CD4-positive, CD25-positive, alpha-beta regulatory T cell (primary cell): ENCODE data around the gene DPH6. TPM values are rescaled to one million over a fixed set of nuclear protein-coding genes. Genes with fewer than 3 reads are reported as not detected.
A peak's percentile ranks its signal among the peaks of the same experiment; 100 is the strongest.

Source experiments
- ATAC-seq, 2 donors: fragments of 150-1000 bp; cut with Tn5 transposase; one replicate each; pipeline ENCODE4 v1.10.0; 2021; ENCODE audit warnings: low read depth in 2 of 2, moderate number of reproducible peaks in 2 of 2, moderate library complexity in 1 of 2
- DNase-seq, 3 donors: peaks; one replicate each; pipeline versions ENCODE4 v3.0.0 to v3.0.0-alpha.2; 2012 to 2022; ENCODE audit warnings: mixed read lengths in 1 of 3
- H3K27ac ChIP-seq: one replicate; pipeline ENCODE4 v1.7.0; 2013; ENCODE audit warnings: mild to moderate bottlenecking, low read length; ENCODE audit not compliant: insufficient read depth, poor library complexity, severe bottlenecking
- H3K27me3 ChIP-seq: one replicate; pipeline ENCODE4 v1.7.0; 2013; ENCODE audit warnings: low read length; ENCODE audit not compliant: control insufficient read depth, insufficient read depth
- H3K36me3 ChIP-seq: one replicate; pipeline ENCODE4 v1.7.0; 2013; ENCODE audit warnings: mild to moderate bottlenecking, low read length, moderate library complexity; ENCODE audit not compliant: control insufficient read depth, insufficient read depth
- H3K4me1 ChIP-seq: 2 replicates; pipeline ENCODE4 v1.7.0; 2013; ENCODE audit warnings: mild to moderate bottlenecking, low read length; ENCODE audit not compliant: insufficient read depth, control insufficient read depth, poor library complexity, severe bottlenecking
- H3K4me3 ChIP-seq: one replicate; pipeline ENCODE4 v1.7.0; 2013; ENCODE audit warnings: low read depth, mild to moderate bottlenecking, low read length, moderate library complexity
- H3K9me3 ChIP-seq, 2 experiments: 1 replicate in 1 of 2; 2 replicates in 1 of 2; pipeline ENCODE4 v1.7.0; 2013; ENCODE audit warnings: low read length in 2 of 2, mild to moderate bottlenecking in 1 of 2, moderate library complexity in 1 of 2; ENCODE audit not compliant: control insufficient read depth in 2 of 2
- H3K27ac Mint-ChIP-seq, 3 donors: one replicate each; pipeline ENCODE4 v1.8.0; 2020 to 2022; ENCODE audit warnings: mild to moderate bottlenecking in 3 of 3, mixed read lengths in 3 of 3, moderate library complexity in 2 of 3
- H3K27me3 Mint-ChIP-seq: one replicate; pipeline ENCODE4 v1.8.0; 2022; ENCODE audit warnings: mild to moderate bottlenecking, mixed read lengths
- H3K36me3 Mint-ChIP-seq: one replicate; pipeline ENCODE4 v1.8.0; 2020; ENCODE audit warnings: mixed read lengths
- H3K4me1 Mint-ChIP-seq, 4 donors: one replicate each; pipeline ENCODE4 v1.8.0; 2020 to 2022; ENCODE audit warnings: mixed read lengths in 4 of 4, mild to moderate bottlenecking in 1 of 4
- H3K4me3 Mint-ChIP-seq, 4 donors: one replicate each; pipeline ENCODE4 v1.8.0; 2020 to 2022; ENCODE audit warnings: mild to moderate bottlenecking in 4 of 4, mixed read lengths in 4 of 4, moderate library complexity in 3 of 4
- H3K9me3 Mint-ChIP-seq, 7 donors: one replicate each; pipeline ENCODE4 v1.8.0; 2020 to 2022; ENCODE audit warnings: mixed read lengths in 7 of 7, mild to moderate bottlenecking in 3 of 7, moderate library complexity in 2 of 7
- polyA plus RNA-seq, 4 donors: library from polyadenylated mRNA; unstranded; fragments of 300-500 nt; fragmentation: Illumina TruSeq; gene quantifications; one replicate each; pipeline ENCODE4 v1.2.3, GENCODE V29; 2021
- total RNA-seq: library from RNA; stranded (reverse); gene quantifications from one replicate; pipeline ENCODE4 v1.2.3, GENCODE V29; 2022

DPH6 gene
- total and polyA plus RNA-seq, 5 donors from 2014 or later: 13.4 to 33.7 (median 21.4) TPM

DNA sequence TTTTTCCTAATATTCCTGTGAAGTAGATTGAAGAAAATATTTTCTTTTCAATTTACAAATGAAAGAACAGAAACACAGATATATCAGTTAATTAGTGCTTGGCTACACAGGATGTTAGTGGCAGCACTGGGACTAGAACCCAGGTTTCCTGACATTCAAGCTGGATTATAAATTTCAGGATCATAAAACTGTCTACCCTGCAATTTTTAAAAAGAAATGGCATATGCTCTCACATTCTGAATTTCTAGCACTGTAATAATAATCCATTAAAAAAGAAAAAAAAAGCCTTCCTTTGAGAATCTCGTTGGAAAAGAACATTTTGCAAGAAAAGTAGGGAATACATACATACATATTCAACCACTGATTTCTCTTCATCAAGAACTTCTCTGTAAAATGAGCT is 9.3 kb upstream of the DPH6 start:
- Mint-ChIP-seq H3K27me3 (peaks cover 11% of the 10 kb centered on the region), H3K4me1 (peaks cover 0 to 1% (median 0%) of the 10 kb centered on the region in 4 donors), H3K36me3 (no peaks in the 10 kb centered on the region), H3K4me3 (no peak overlapping the region), H3K27ac (no peak overlapping the region), H3K9me3 (no peaks in the 10 kb centered on the region)
- Histone ChIP-seq H3K27ac (no peak overlapping the region), H3K9me3 (no peaks in the 10 kb centered on the region), H3K4me1 (no peaks in the 10 kb centered on the region), H3K27me3 (no peaks in the 10 kb centered on the region), H3K36me3 (no peaks in the 10 kb centered on the region), H3K4me3 (no peak overlapping the region)
- DNase-seq (no peak), ATAC-seq (no peak)

DNA sequence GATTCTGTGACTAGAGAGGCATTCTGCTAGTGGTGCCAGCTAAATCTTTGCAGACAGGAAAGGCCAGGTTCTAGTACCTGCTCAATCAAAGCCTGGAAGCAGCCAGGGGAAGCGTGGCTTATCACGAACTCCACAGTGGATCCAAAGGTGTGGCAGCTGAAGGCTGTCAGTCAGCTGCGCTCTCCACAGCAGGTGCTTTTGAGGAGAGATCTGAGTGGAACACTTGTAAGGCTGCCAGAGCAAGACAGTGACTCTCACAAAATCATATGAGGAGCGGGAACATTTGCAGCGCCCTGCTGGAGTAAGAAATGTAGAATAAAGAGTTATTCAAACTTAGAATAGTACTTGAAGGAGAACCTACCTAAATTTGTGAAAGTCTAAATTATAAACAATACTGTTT is 5.0 kb upstream of the DPH6 start:
- Mint-ChIP-seq H3K27me3 (peaks cover 11% of the 10 kb centered on the region), H3K4me3 (no peak overlapping the region), H3K36me3 (no peaks in the 10 kb centered on the region), H3K9me3 (peaks cover 0 to 1% (median 0%) of the 10 kb centered on the region in 7 donors), H3K4me1 (peaks cover 0 to 16% (median 10%) of the 10 kb centered on the region in 4 donors), H3K27ac (no peak overlapping the region)
- Histone ChIP-seq H3K36me3 (no peaks in the 10 kb centered on the region), H3K27me3 (no peaks in the 10 kb centered on the region), H3K4me3 (no peak overlapping the region), H3K4me1 (peaks cover 6% of the 10 kb centered on the region), H3K9me3 (no peaks in the 10 kb centered on the region), H3K27ac (no peak overlapping the region)
- no peak for DNase-seq
- no peak for ATAC-seq

DNA sequence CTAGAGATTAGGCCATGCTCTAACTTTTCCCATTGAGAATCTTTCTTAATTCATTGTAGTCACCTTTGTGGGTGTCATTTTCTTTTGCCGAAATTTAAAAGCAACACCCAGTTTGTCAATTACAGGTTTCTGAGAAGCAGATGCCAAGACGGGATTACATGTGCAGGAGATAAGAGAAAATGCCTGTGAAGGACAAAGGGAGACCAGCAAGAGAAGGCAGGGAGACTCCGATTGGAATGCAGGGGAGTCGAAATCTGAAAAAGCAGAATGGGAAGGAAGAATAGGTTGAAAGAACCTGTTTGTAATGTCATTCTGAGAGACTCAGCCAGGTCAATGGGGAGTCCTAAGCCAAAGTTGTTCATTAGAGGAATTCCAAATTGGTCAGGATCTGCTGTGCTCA is 3.6 kb upstream of the DPH6 start:
- Mint-ChIP-seq H3K36me3 (no peaks in the 10 kb centered on the region), H3K27me3 (peaks cover 7% of the 10 kb centered on the region), H3K27ac (no peak overlapping the region), H3K9me3 (peaks cover 0 to 1% (median 0%) of the 10 kb centered on the region in 7 donors), H3K4me3 (peak overlapping the region in 1 of 4 donors; percentile 73), H3K4me1 (peaks cover 8 to 28% (median 21%) of the 10 kb centered on the region in 4 donors)
- Histone ChIP-seq H3K27me3 (no peaks in the 10 kb centered on the region), H3K36me3 (no peaks in the 10 kb centered on the region), H3K4me1 (peaks cover 12% of the 10 kb centered on the region), H3K27ac (no peak overlapping the region), H3K9me3 (no peaks in the 10 kb centered on the region), H3K4me3 (no peak overlapping the region)
- ATAC-seq (no peak), DNase-seq (no peak)

DNA sequence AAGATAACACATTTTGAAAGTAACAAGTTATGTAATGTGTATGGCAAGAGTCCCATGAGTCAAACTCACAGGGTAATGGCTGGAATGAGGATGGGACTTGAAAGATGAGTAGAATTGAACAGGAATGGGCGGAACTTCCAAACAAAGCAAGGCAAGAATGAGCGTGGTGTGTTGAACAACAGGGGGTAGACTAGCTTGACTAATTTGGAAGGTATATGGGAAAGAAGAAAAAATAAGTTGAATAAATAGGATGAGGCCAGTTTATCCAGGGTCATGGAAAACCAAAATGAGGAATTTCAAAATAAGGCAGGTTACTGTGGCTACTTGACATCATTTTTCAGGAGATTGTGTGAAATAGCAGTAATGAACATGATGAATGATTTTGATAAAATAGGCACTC is 2.5 kb upstream of the DPH6 start:
- no peak for DNase-seq
- Histone ChIP-seq H3K36me3 (no peaks in the 10 kb centered on the region), H3K27me3 (no peaks in the 10 kb centered on the region), H3K9me3 (no peaks in the 10 kb centered on the region), H3K27ac (no peak overlapping the region), H3K4me1 (peaks cover 12% of the 10 kb centered on the region), H3K4me3 (no peak overlapping the region)
- no peak for ATAC-seq
- Mint-ChIP-seq H3K36me3 (no peaks in the 10 kb centered on the region), H3K9me3 (peaks cover 0 to 1% (median 0%) of the 10 kb centered on the region in 7 donors), H3K27me3 (peaks cover 6% of the 10 kb centered on the region), H3K4me3 (peak overlapping the region in 2 of 4 donors; percentile 62 to 73), H3K27ac (no peak overlapping the region), H3K4me1 (peaks cover 8 to 33% (median 24%) of the 10 kb centered on the region in 4 donors)

DNA sequence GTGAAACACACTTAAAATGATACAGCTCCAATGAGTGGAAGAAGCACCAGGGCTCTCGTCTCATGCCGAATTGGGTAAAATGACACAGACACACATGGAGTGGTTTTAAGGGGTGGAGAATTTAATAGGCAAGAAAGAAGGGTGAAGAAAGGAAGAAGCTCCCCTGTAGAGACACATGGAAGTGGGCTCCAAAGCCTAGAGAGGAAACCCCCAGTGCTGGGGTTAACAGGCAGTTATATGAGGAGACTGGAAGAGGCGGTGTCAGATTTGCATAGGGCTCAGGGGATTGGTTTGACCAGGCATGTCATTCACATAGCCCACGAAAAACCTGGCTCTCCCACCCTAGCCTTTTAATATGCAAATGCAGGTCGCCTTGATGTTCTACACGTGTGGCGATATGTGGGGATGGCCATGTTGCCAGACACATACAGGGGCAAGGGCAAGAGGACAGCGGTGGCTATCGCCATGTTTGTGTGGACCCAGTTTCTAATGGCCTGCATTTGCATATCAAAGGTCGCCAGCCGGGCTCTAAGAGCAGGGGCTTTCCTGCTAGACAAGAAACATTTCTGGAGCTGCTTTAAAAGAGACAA is 1.9 kb upstream of the DPH6 start:
- Mint-ChIP-seq H3K36me3 (no peaks in the 10 kb centered on the region), H3K27ac (no peak overlapping the region), H3K4me1 (peaks cover 8 to 34% (median 25%) of the 10 kb centered on the region in 4 donors), H3K4me3 (peak overlapping the region in 2 of 4 donors; percentile 45 to 98), H3K9me3 (peaks cover 0 to 1% (median 0%) of the 10 kb centered on the region in 7 donors), H3K27me3 (peaks cover 6% of the 10 kb centered on the region)
- H3K4me3 ChIP-seq: no peak overlapping the region
- no peaks in the 10 kb centered on the region for H3K9me3 ChIP-seq
- H3K27ac ChIP-seq: no peak overlapping the region
- peaks cover 12% of the 10 kb centered on the region for H3K4me1 ChIP-seq
- no peaks in the 10 kb centered on the region for H3K27me3 ChIP-seq
- no peaks in the 10 kb centered on the region for H3K36me3 ChIP-seq
- no peak for DNase-seq
- ATAC-seq: no peak

DNA sequence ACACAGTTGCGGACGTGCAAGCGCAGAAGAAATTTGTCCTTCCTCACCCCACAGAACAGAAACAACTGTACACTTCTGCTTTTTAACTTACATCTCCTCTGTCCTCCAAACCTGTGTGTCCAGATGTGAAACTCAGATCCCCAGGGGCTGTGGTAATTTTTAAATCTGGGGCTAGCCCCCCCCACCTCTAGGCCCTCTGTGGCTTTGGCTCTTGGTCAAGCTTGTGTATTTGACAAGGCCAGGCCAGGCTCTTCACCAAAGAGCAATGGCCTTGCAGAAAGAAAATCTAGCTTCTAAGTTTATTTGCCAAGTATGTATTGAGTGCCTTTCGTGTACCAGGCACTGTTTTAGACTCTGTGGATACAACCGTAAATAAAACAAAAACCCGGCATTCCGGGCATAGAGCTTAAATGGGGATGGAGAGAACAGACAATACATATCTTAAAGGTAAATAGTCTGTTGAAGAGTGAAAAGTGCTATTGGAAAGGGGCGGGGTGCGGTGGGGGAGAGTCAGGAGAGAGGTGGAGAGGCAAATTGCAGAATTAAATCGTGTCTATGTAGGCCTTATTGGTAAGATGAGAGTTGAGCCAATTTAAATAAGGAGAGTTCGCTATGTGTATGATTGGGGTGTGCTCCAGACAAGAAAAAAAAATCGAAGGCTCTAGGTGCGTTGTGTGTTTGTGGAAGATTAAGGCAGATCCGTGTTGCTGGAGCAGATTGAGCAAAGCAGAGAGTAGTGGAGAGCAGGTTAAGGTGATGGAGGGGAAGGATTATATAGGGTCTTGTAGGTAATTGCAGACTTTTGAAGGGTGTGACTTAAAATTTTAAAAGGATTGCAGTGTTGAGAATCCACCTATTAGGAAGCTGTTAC is 781 bp upstream of the DPH6 start:
- Mint-ChIP-seq H3K27ac (peak overlapping the region; percentile 84 to 98 (median 95)), H3K27me3 (peaks cover 6% of the 10 kb centered on the region), H3K9me3 (peaks cover 0 to 1% (median 0%) of the 10 kb centered on the region in 7 donors), H3K36me3 (no peaks in the 10 kb centered on the region), H3K4me1 (peaks cover 8 to 35% (median 26%) of the 10 kb centered on the region in 4 donors), H3K4me3 (peak overlapping the region; percentile 95 to 98 (median 96))
- no peak for ATAC-seq
- Histone ChIP-seq H3K27ac (peak overlapping the region; percentile 92), H3K4me3 (peak overlapping the region; percentile 88), H3K36me3 (no peaks in the 10 kb centered on the region), H3K27me3 (no peaks in the 10 kb centered on the region), H3K4me1 (peaks cover 12% of the 10 kb centered on the region), H3K9me3 (no peaks in the 10 kb centered on the region)
- DNase-seq: no peak

DNA sequence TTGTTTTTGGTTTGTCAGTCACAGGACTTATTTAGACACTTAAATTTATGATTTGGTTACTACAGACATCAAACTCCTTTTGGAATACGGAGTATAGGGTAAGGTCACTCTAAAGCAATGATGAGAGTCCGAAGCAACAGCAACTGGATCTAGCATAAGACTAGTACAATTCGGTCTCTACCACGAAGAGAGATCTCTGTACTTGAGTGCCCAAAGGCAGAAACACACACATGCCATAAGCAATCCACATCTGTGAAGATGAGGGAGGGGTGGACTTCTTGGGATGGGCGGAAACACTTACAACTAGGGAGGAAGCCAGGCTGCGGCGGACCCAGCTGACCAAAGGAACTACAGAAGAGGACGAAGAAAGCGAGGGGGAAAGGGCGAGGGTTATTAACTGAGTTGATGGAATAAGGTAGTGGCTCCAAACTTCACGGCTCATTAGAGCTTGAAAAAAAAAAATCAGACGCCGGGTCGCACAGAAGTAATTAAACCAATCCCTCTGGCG is 595 bp downstream of the DPH6 start:
- Histone ChIP-seq H3K4me1 (peaks cover 12% of the 10 kb centered on the region), H3K27ac (peak overlapping the region; percentile 92), H3K36me3 (no peaks in the 10 kb centered on the region), H3K9me3 (no peaks in the 10 kb centered on the region), H3K27me3 (no peaks in the 10 kb centered on the region), H3K4me3 (peak overlapping the region; percentile 89)
- Mint-ChIP-seq H3K36me3 (no peaks in the 10 kb centered on the region), H3K4me3 (peak overlapping the region; percentile 95 to 99 (median 98)), H3K27ac (peak overlapping the region; percentile 95 to 99 (median 98)), H3K27me3 (peaks cover 6% of the 10 kb centered on the region), H3K4me1 (peaks cover 8 to 37% (median 28%) of the 10 kb centered on the region in 4 donors), H3K9me3 (peaks cover 0 to 1% (median 0%) of the 10 kb centered on the region in 7 donors)
- peak in 1 of 2 donors; percentile 2 for ATAC-seq
- DNase-seq: peak in 1 of 3 donors; percentile 44
